ENCODE results near the gene PCDHGA6. TPM values are rescaled to one million over a fixed set of nuclear protein-coding genes. Genes with fewer than 3 reads are reported as not detected.

The PCDHGA6 gene
- total and polyA plus RNA-seq, 9 of the 15 experiments (the other 6 are each of a cell fraction or from before 2014, with no cell fraction given), result 0.01 to 0.18 (median 0.09) TPM; not detected in 1

DNA sequence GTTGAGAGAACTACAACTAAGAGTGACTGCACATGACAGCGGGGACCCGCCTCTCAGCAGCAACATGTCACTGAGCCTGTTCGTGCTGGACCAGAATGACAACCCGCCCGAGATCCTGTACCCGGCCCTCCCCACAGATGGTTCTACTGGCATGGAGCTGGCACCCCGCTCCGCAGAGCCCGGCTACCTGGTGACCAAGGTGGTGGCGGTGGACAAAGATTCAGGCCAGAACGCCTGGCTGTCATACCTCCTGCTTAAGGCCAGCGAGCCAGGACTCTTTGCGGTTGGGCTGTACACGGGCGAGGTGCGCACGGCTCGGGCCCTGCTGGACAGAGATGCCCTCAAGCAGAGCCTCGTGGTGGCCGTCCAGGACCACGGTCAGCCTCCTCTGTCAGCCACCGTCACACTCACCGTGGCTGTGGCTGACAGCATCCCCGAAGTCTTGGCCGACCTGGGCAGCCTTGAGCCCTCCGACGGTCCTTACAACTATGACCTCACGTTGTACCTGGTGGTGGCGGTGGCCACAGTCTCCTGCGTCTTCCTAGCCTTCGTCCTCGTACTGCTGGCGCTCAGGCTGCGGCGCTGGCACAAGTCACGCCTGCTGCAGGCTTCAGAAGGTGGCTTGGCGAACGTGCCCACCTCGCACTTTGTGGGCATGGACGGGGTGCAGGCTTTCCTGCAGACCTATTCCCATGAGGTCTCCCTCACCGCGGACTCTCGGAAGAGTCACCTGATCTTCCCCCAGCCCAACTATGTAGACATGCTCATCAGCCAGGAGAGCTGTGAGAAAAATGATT, 11.0 kb downstream of the PCDHGA6 start:
- Histone ChIP-seq H3K4me2 (ENCODE audit: insufficient read depth, low read length) (no peak overlapping the region), H3K4me1 (replicated peaks in 1 of 2; ENCODE audit: control insufficient read depth in 2 of 2, insufficient read depth in 2 of 2, low read length in 2 of 2) (peaks cover 0 to 11% of the 10 kb centered on the region in 2 experiments; a peak in 2 of 5 replicates), H3K36me3 (ENCODE audit: control insufficient read depth, insufficient read depth, low read length) (no peaks in the 10 kb centered on the region), H4K20me1 (replicated peaks; ENCODE audit: control insufficient read depth, insufficient read depth, low read length) (no peaks in the 10 kb centered on the region), H3K27me3 (ENCODE audit: control insufficient read depth in 2 of 2, insufficient read depth in 2 of 2, low read length in 2 of 2) (peaks cover 9 to 35% of the 10 kb centered on the region in 2 experiments; a peak in 4 of 5 replicates), H3K9me3 (replicated peaks; ENCODE audit: control insufficient read depth, insufficient read depth, low read depth, low read length) (no peaks in the 10 kb centered on the region), H3K27ac (ENCODE audit: extremely low read depth, low read depth, low read length) (no peak overlapping the region), H3K9me1 (ENCODE audit: control insufficient read depth, insufficient read depth, low read length) (no peaks in the 10 kb centered on the region), H3K79me2 (ENCODE audit: control insufficient read depth, insufficient read depth, low read length) (no peaks in the 10 kb centered on the region), H2AFZ (ENCODE audit: low read depth, low read length) (no peak overlapping the region), H3K4me3 (no peak overlapping the region), H3K9ac (ENCODE audit: insufficient read depth in 1 of 2, low read depth in 2 of 2, low read length in 2 of 2) (no peak overlapping the region)
- FAIRE-seq (no peak), DNase-seq (ENCODE audit: extremely low read depth in 1 of 4, low spot score in 3 of 4) (no peak), ATAC-seq (no peak)
- ChIA-PET CTCF (ENCODE audit: low intra/inter-chr PET ratio) (no interaction called here), POLR2A (interaction anchor here (0.7 kb wide), 1 partner anchor 13 kb away, joined by 3 read pairs; the partner anchor contains the start of gene PCDHGB5)
- BruUV-seq (replicated peaks), result no TSS peak
- WGBS (ENCODE audit: insufficient coverage, low coverage, missing lambda C conversion rate), result 2% methylated on average over 43 of the region's 43 CpGs
- TF ChIP-seq FOXP1 (CRISPR knock-in tag; IDR thresholded peaks at IDR 0.05), result no peak
- no peak for TF ChIP-seq TAF15 (IDR thresholded peaks at IDR 0.05; ENCODE audit: low read depth, low read length)
- no peak for TF ChIP-seq POU5F1 (IDR thresholded peaks at IDR 0.05; ENCODE audit: borderline replicate concordance, low read depth, low read length, partially characterized antibody)
- no peak for TF ChIP-seq TSC22D4 (tag; IDR thresholded peaks at IDR 0.05)
- TF ChIP-seq, protein P1, sequence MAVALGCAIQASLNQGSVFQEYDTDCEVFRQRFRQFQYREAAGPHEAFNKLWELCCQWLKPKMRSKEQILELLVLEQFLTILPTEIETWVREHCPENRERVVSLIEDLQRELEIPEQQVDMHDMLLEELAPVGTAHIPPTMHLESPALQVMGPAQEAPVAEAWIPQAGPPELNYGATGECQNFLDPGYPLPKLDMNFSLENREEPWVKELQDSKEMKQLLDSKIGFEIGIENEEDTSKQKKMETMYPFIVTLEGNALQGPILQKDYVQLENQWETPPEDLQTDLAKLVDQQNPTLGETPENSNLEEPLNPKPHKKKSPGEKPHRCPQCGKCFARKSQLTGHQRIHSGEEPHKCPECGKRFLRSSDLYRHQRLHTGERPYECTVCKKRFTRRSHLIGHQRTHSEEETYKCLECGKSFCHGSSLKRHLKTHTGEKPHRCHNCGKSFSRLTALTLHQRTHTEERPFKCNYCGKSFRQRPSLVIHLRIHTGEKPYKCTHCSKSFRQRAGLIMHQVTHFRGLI (CRISPR knock-in tag; IDR thresholded peaks at IDR 0.05), result no peak
- TF ChIP-seq ZNF707 (CRISPR knock-in tag; conservative IDR thresholded peaks at IDR 0.05), result no peak
- no peak for TF ChIP-seq POLR2H (tag; IDR thresholded peaks at IDR 0.05; ENCODE audit: low read depth)
- TF ChIP-seq ZNF764 (CRISPR knock-in tag; IDR thresholded peaks at IDR 0.05; ENCODE audit: low read depth), result no peak
- no peak for TF ChIP-seq OTX1 (CRISPR knock-in tag; IDR thresholded peaks at IDR 0.05)
- TF ChIP-seq, protein P2, sequence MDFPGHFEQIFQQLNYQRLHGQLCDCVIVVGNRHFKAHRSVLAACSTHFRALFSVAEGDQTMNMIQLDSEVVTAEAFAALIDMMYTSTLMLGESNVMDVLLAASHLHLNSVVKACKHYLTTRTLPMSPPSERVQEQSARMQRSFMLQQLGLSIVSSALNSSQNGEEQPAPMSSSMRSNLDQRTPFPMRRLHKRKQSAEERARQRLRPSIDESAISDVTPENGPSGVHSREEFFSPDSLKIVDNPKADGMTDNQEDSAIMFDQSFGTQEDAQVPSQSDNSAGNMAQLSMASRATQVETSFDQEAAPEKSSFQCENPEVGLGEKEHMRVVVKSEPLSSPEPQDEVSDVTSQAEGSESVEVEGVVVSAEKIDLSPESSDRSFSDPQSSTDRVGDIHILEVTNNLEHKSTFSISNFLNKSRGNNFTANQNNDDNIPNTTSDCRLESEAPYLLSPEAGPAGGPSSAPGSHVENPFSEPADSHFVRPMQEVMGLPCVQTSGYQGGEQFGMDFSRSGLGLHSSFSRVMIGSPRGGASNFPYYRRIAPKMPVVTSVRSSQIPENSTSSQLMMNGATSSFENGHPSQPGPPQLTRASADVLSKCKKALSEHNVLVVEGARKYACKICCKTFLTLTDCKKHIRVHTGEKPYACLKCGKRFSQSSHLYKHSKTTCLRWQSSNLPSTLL (IDR thresholded peaks at IDR 0.05), result no peak
- TF ChIP-seq EP400 (IDR thresholded peaks at IDR 0.05), result no peak
- no peak for TF ChIP-seq ETS2 (tag; IDR thresholded peaks at IDR 0.05; ENCODE audit: borderline replicate concordance, poor library complexity, severe bottlenecking)
- no peak for TF ChIP-seq ZNF212 (CRISPR knock-in tag; IDR thresholded peaks at IDR 0.05)
- in situ Hi-C loops (cut with MboI) (no loop called here), intact Hi-C loops (cut with micrococcal nuclease) (no loop called here)
